HG03060 (cell line): Measurements from ENCODE around the gene CCDC91.
"Not testable (repeated sequence)": the region's sequence is repeated elsewhere in the genome, so short reads cannot be mapped to it uniquely, and the experiment has no call there.

Experiments
- ATAC-seq: cut with Tn5 transposase; IDR thresholded peaks from one replicate; pipeline ENCODE4 v1.9.1; 2021; ENCODE audit warnings: low read depth, moderate number of reproducible peaks; ENCODE audit not compliant: unreplicated experiment

CCDC91 gene

DNA sequence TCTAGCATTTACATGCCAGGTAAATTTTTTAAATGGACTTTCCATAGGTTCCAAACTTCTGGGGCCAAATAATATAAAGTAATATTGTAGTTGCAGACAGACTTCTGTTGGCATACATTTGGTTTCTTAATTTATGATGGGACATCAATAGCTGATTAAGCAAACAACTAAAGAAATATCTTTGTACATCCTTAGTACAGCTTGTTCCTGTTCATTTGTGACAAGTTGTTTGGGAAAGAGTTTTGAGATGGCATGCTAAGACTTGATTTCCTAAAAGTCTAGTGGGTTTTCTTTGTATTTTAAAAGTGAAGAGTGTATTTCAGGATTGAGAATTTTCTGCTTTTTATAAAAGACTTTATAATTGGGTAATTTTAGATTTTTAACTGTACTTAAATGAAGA is 41.0 kb downstream of the CCDC91 start:
- no peak for ATAC-seq

- ATAC-seq, result no peak
These were observed 42.1 kb downstream of the CCDC91 start for GRCh38 chr12:28232211-28232928.

- no peak for ATAC-seq
These were observed 44.2 kb downstream of the CCDC91 start for GRCh38 chr12:28234444-28234843.

DNA sequence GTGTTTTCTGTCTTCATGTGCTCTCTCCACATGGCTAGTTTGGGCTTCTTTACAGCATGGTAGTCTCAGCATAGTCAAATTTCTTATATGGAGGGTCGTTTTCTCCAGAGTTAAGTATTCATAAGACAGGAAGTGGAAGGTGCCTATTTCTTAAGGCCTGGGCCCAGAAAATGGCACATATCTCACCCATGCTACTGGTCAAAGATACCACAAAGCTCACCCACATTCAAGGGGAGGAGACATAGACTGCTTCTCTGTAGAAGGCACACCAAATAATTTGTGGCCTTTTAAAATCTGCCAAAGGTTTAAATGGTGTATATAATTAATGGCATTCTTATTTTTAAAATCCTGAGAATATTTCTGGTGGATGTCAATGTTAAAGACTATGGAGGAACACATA is 44.8 kb downstream of the CCDC91 start:
- ATAC-seq, result no peak

DNA sequence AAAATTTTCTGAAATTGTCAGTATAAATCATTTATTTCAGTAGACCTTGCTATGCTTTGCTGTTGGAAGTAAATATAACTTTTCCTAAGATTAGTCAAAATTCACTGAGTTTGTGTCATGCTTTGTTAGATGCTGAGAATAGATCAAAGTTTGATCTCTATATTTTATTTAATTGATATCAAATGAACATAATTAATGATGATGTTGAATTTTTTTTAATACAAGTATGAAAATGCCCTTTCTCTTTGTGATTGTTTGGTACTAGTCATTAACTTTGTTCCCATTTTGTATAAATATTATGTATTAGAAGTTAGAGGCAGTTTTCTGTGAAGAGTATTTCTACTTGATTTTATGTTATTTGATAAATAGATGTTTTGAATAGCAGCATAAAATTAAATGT is 45.7 kb downstream of the CCDC91 start:
- ATAC-seq, result no peak

GRCh38 chr12:28237423-28237822 is 47.2 kb downstream of the CCDC91 start:
- no peak for ATAC-seq

DNA sequence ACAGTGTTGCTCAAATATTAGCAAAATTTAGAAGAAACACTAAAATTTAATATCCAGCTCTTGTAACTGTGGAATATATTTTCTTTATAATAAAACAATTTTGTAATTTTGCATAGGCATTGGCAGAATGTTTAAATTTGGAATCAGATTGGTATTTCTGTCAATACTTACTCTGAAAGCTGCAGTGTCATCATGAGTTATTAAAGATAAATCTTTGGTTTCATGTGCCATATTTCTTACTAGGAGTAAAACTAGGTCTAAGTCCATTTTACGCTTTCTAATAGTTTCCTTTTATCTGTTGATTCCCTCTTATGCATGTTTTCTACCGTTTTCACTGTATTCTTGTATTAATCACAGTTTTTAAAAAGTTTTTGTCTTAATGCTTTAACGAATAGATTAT is 49.7 kb downstream of the CCDC91 start:
- ATAC-seq, result no peak

DNA sequence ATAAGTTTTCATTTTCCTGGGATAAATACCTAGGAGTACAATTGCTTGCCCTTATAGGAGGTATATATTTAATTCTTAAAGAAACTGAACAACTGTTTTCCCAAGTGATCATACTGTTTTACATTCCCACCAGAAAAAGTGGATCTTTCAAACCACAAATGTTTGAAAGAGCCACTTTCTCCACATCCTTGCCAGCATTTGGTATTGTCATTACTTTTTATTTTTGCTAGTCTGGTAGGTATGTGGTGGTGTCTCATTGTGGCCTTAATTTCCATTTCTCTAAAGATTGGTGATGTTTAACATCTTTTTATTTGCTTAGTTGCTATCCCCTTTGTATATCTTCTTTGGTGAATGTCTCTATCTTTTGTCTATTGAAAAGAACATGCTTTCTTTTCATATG is 50.6 kb downstream of the CCDC91 start:
- no peak for ATAC-seq

DNA sequence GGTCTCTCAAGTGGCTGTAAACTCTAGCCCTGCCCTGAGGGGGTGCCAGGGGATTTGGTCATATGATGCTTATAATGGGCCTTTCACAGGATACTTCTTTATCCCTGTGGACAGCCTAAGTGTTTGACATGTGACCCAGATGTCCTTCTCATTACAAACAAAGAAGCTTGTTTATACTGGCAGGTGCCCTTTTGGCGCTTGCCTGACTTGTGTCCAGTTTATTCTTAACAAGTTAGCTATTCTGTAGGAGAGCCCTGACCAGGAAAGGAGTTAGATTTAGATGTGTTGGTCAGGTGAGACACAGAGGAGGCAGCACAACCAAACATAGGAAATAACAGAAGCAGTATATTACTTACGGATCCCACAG is 51.9 kb downstream of the CCDC91 start:
- no peak for ATAC-seq

GRCh38 chr12:28242496-28243309 is 52.4 kb downstream of the CCDC91 start:
- no peak for ATAC-seq

- no peak for ATAC-seq
These were observed 53.0 kb downstream of the CCDC91 start for GRCh38 chr12:28243310-28243633.

GRCh38 chr12:28247806-28248205 is 57.5 kb downstream of the CCDC91 start:
- ATAC-seq, result no peak

- no peak for ATAC-seq
These were observed 58.4 kb downstream of the CCDC91 start for GRCh38 chr12:28248555-28249145.

DNA sequence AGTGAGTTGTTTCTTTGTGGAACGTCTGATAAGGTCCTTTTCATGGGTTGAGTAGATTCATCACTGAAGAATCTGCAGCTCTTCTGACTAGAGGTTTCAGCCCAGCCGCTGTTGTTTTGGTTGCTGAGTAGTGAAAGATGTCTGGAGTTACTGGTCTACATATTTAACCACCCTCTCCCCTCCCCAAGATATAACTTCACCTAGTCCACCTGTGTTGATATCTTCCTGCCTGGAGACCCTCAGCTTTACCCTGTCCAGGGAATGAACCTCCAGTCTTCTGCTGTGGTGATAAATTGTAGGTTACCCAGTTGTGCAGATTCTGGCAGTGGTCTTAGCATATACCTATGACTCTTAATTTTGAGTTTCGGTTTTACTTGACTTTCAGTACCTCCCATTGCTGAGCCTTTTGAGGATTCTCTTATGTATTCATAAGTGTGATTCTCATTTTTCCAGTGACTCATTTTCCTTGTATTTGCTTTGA is 62.9 kb downstream of the CCDC91 start:
- ATAC-seq, result peak; percentile 64

DNA sequence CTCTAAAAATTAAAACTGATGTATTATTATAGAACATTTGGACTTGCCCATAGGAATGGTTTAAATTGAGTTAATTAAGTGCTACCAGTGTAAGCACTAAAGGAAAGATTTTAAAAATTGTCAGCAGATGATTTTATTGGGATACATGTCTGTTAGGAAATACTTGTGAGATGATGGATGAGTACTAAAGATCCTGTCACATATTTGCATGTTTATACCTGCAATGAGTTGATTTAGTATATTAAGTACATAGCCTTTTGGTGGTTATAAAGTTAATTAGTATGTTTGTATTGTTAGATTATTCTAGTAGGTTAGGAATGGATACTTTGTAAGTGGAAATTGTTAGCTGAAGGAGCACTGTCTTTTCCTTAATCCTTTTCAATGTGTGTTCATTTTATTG is 67.2 kb downstream of the CCDC91 start:
- no peak for ATAC-seq

DNA sequence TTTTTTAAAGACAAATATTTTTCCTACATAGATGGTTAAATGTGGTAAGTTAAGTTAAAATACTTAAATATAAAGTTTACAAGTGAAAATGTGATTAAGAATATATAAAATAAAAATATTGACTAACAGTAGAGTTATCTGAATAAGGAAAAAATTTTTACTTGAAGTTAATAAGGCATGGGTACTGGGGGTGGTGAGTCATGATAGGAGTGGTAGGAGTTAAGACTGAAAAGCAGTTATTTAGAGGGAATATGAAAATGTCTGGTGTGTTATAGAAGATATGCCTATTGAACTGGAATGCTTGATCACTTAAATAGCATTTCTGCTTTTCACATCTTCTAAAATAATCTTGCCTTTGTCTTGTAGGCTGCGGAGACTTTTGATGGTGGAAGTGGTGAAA is 68.7 kb downstream of the CCDC91 start:
- no peak for ATAC-seq

GRCh38 chr12:28265435-28266042 is 75.3 kb downstream of the CCDC91 start:
- ATAC-seq, result no peak

GRCh38 chr12:28267920-28268607 is 77.8 kb downstream of the CCDC91 start:
- not testable (repeated sequence) for ATAC-seq

- ATAC-seq, result no peak
These were observed 78.5 kb downstream of the CCDC91 start for GRCh38 chr12:28268608-28269229.

- no peak for ATAC-seq
These were observed 79.6 kb downstream of the CCDC91 start for GRCh38 chr12:28269851-28270250.
